SK-N-SH (cell line): ENCODE data around the gene COL23A1. TPM values are rescaled to one million over a fixed set of nuclear protein-coding genes. Genes with fewer than 3 reads are reported as not detected.
"Not testable (repeated sequence)": the region's sequence is repeated elsewhere in the genome, so short reads cannot be mapped to it uniquely, and the experiment has no call there.

Experiments used
- CTCF ChIA-PET: fragments of 300-600, 350-600 bp; formaldehyde crosslinking; extraction: SDS; loops from one replicate; lab custom pipeline; 2021; lab: Yijun Ruan, JAX
- POLR2A ChIA-PET: fragments of 350-600 bp; sonication (Branson Sonifier 250); formaldehyde crosslinking; extraction: SDS; loops from one replicate; lab custom pipeline; 2020; ENCODE audit warnings: antibody characterized with exemption, inconsistent platforms; lab: Yijun Ruan, JAX
- DNase-seq: peaks from one replicate; pipeline ENCODE4 v3.0.0; 2012
- H2AFZ ChIP-seq: fragments of 200-600 bp; sonication (generic); 2 replicates; pipeline ENCODE4 v1.8.1; 2016; ENCODE audit warnings: antibody characterized with exemption, mild to moderate bottlenecking, low read depth
- H3F3A ChIP-seq: fragments of 200-600 bp; sonication (generic); replicated peaks from 2 replicates; pipeline ENCODE3; 2016; ENCODE audit warnings: antibody characterized with exemption, mild to moderate bottlenecking; ENCODE audit not compliant: insufficient read depth
- H3K27ac ChIP-seq, 2 experiments: fragments of 200-500 bp in 1 of 2; fragments of 200-600 bp in 1 of 2; sonication (Bioruptor generic) in 1 of 2; sonication (generic), shearing (Covaris generic) in 1 of 2; 2 replicates each; pipeline versions ENCODE4 v1.5.1 to v1.6.1; 2014 to 2016; ENCODE audit warnings: low read depth in 2 of 2, inconsistent platforms in 1 of 2, low read length in 1 of 2, mild to moderate bottlenecking in 1 of 2, mixed read lengths in 1 of 2
- H3K27me3 ChIP-seq: fragments of 200-600 bp; sonication (generic), shearing (Covaris generic); 2 replicates; pipeline ENCODE4 v1.6.1; 2016; ENCODE audit warnings: mixed run types; ENCODE audit not compliant: insufficient read depth
- H3K36me3 ChIP-seq, 2 experiments: fragments of 200-500 bp in 1 of 2; fragments of 200-600 bp in 1 of 2; sonication (Bioruptor generic) in 1 of 2; sonication (generic) in 1 of 2; replicated peaks in 1 of 2; 2 replicates each; pipeline versions ENCODE3 to v1.5.1; 2014 to 2016; ENCODE audit warnings: low read length in 1 of 2, mild to moderate bottlenecking in 1 of 2; ENCODE audit not compliant: insufficient read depth in 2 of 2, control insufficient read depth in 1 of 2
- H3K4me1 ChIP-seq, 2 experiments: fragments of 200-500 bp in 1 of 2; fragments of 200-600 bp in 1 of 2; sonication (Bioruptor generic) in 1 of 2; sonication (generic), shearing (Covaris generic) in 1 of 2; 2 replicates each; pipeline versions ENCODE4 v1.5.1 to v1.6.1; 2014 to 2016; ENCODE audit warnings: low read depth in 1 of 2, low read length in 1 of 2, mixed run types in 1 of 2; ENCODE audit not compliant: insufficient read depth in 2 of 2, control insufficient read depth in 1 of 2
- H3K4me2 ChIP-seq: fragments of 200-600 bp; sonication (generic), shearing (Covaris generic); 2 replicates; pipeline ENCODE4 v1.6.1; 2017; ENCODE audit warnings: mixed run types
- H3K4me3 ChIP-seq, 2 experiments: fragments of 200-500 bp in 1 of 2; fragments of 200-600 bp in 1 of 2; sonication (Bioruptor generic) in 1 of 2; sonication (generic), shearing (Covaris generic) in 1 of 2; 2 replicates each; pipeline versions ENCODE4 v1.5.1 to v1.8.1; 2014 to 2016; ENCODE audit warnings: low read depth in 2 of 2, inconsistent platforms in 1 of 2, low read length in 1 of 2, mild to moderate bottlenecking in 1 of 2, mixed read lengths in 1 of 2, moderate library complexity in 1 of 2
- H3K79me2 ChIP-seq: fragments of 200-600 bp; sonication (generic); 2 replicates; pipeline ENCODE4 v1.8.1; 2017; ENCODE audit warnings: mild to moderate bottlenecking; ENCODE audit not compliant: insufficient read depth
- H3K9ac ChIP-seq: fragments of 200-600 bp; sonication (generic); 2 replicates; pipeline ENCODE4 v1.6.1; 2017; ENCODE audit warnings: mixed run types
- H3K9me2 ChIP-seq: fragments of 200-600 bp; sonication (generic); 2 replicates; pipeline ENCODE4 v1.6.1; 2017; ENCODE audit warnings: mixed run types
- H3K9me3 ChIP-seq: fragments of 200-600 bp; sonication (generic); 2 replicates; pipeline ENCODE4 v1.6.1; 2017; ENCODE audit warnings: mixed run types, mild to moderate bottlenecking, moderate library complexity
- H4K20me1 ChIP-seq: fragments of 200-600 bp; sonication (generic); 2 replicates; pipeline ENCODE4 v1.6.1; 2017; ENCODE audit warnings: mild to moderate bottlenecking, mixed run types; ENCODE audit not compliant: insufficient read depth
- EZH2phosphoT487 ChIP-seq: fragments of 200-600 bp; sonication (generic); IDR thresholded peaks from 2 replicates; pipeline ENCODE4 v1.6.1; 2017; ENCODE audit warnings: low read depth, mixed run types, mild to moderate bottlenecking, antibody characterized with exemption, moderate library complexity, borderline replicate concordance
- FOXJ3 ChIP-seq: sonication (generic); formaldehyde crosslinking; IDR thresholded peaks from 2 replicates; pipeline ENCODE4 v1.5.1; 2020; ENCODE audit warnings: mild to moderate bottlenecking, missing genetic modification reagents
- GABPA ChIP-seq: IDR thresholded peaks from 2 replicates; pipeline ENCODE4 v1.4.0; 2012; ENCODE audit warnings: low read depth, mild to moderate bottlenecking
- GATA2 ChIP-seq: sonication (generic); formaldehyde crosslinking; IDR thresholded peaks from 2 replicates; pipeline ENCODE4 v1.5.0; 2020; ENCODE audit warnings: mild to moderate bottlenecking, missing genetic modification reagents
- JUND ChIP-seq: IDR thresholded peaks from 2 replicates; pipeline ENCODE4 v1.4.0; 2012
- MEF2A ChIP-seq: IDR thresholded peaks from 2 replicates; pipeline ENCODE4 v1.4.0; 2012; ENCODE audit warnings: low read depth, borderline replicate concordance
- RAD21 ChIP-seq: IDR thresholded peaks from 2 replicates; pipeline ENCODE4 v1.6.1; 2012; ENCODE audit warnings: mild to moderate bottlenecking, low read length
- RCOR1 ChIP-seq: fragments of 150-350 bp; IDR thresholded peaks from 2 replicates; pipeline ENCODE4 v1.6.1; 2017; ENCODE audit warnings: antibody characterized with exemption, low read length
- RFX5 ChIP-seq: IDR thresholded peaks from 2 replicates; pipeline ENCODE4 v1.6.1; 2012; ENCODE audit warnings: mild to moderate bottlenecking, improper control_type of control experiment, low read length
- RXRA ChIP-seq: IDR thresholded peaks from 2 replicates; pipeline ENCODE4 v1.4.0; 2012; ENCODE audit warnings: low read depth, mild to moderate bottlenecking, borderline replicate concordance
- SMC3 ChIP-seq: IDR thresholded peaks from 2 replicates; pipeline ENCODE4 v1.6.1; 2012; ENCODE audit warnings: low read depth, low read length, improper control_type of control experiment
- TCF12 ChIP-seq: IDR thresholded peaks from 2 replicates; pipeline ENCODE4 v1.4.0; 2012
- WGBS: methylation state at CpG from one replicate; pipeline ENCODE4 v1.1.6; 2017; ENCODE audit warnings: low lambda C conversion rate; 5-methylcytosine and 5-hydroxymethylcytosine counted together
- polyA plus RNA-seq, 3 experiments: library from polyadenylated mRNA; depleted of rRNA; stranded (reverse); fragments of >200 nt; gene quantifications; 2 replicates each; pipeline ENCODE4 v1.2.3, GENCODE V29; 2012
- TF ChIP-seq, protein P1 (sequence below): fragments of 150-350 bp; IDR thresholded peaks from 2 replicates; pipeline ENCODE4 v1.6.1; 2016; ENCODE audit warnings: mild to moderate bottlenecking, low read depth, low read length
- TF ChIP-seq, protein P2 (sequence below): IDR thresholded peaks from 2 replicates; pipeline ENCODE4 v1.4.0; 2012; ENCODE audit warnings: low read depth
- TF ChIP-seq, protein P3 (sequence below): fragments of 200-600 bp; sonication (generic); IDR thresholded peaks from 2 replicates; pipeline ENCODE4 v1.6.1; 2017; ENCODE audit warnings: antibody characterized with exemption, mild to moderate bottlenecking, moderate library complexity
- TF ChIP-seq, protein P4 (sequence below): IDR thresholded peaks from 2 replicates; pipeline ENCODE4; 2012

COL23A1 gene
- polyA plus RNA-seq, 1 of the 3 experiments (the other 2 are of a cell fraction) = 0.10 TPM

DNA sequence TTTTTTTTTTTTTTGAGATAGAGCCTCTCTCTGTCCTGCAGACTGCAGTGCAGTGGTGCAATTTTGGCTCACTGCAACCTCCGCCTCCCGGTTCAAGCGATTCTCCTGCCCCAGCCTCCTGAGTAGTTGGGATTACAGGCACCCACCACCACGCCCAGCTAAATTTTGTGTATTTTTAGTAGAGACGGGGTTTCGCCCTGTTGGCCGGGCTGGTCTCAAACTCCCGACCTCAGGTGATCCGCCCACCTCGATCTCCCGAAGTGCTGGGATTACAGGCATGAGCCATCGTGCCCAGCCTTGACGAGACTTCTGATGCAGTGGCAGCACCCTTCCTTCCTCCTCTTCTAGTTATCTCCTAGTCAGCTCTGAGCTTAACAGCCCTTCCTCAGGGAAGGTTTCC is 361.1 kb downstream of the COL23A1 start:
- H3K27me3 ChIP-seq, H3K9me2 ChIP-seq, H2AFZ ChIP-seq, H3K4me3 ChIP-seq, H3K9me3 ChIP-seq, H4K20me1 ChIP-seq, CTCF ChIA-PET, H3K27ac ChIP-seq, H3K4me2 ChIP-seq, H3K9ac ChIP-seq, DNase-seq, POLR2A ChIA-PET: not testable (repeated sequence)
- 92% methylated on average over 13 of the region's 13 CpGs for WGBS
- Histone ChIP-seq H3K79me2 (peaks cover 28% of the 10 kb centered on the region), H3F3A (peaks cover 11% of the 10 kb centered on the region), H3K36me3 (peaks cover 7 to 27% of the 10 kb centered on the region in 2 experiments), H3K4me1 (peaks cover 11 to 25% of the 10 kb centered on the region in 2 experiments; a peak in 2 of 4 replicates)

GRCh38 chr5:178228609-178229008 is 361.6 kb downstream of the COL23A1 start:
- 97% methylated on average over 11 of the region's 11 CpGs for WGBS

GRCh38 chr5:178227929-178228328 is 362.3 kb downstream of the COL23A1 start:
- no peak for DNase-seq
- WGBS = 75% methylated on average over 3 of the region's 3 CpGs
- ChIA-PET CTCF (interaction anchor here (0.8 kb wide), 1 partner anchor 363 kb away, joined by 3 read pairs; the partner anchor contains the start of gene COL23A1), POLR2A (interaction anchor here (0.8 kb wide), 1 partner anchor 396 kb away, joined by 3 read pairs; no protein-coding TSS in a partner anchor)
- no peaks in the 10 kb centered on the region for H3K9me2 ChIP-seq
- H3K27me3 ChIP-seq = no peaks in the 10 kb centered on the region
- H3K4me3 ChIP-seq = no peak overlapping the region
- H3K36me3 ChIP-seq = peaks cover 7 to 27% of the 10 kb centered on the region in 2 experiments
- peaks cover 9 to 23% of the 10 kb centered on the region in 2 experiments; a peak in 2 of 4 replicates for H3K4me1 ChIP-seq
- no peak overlapping the region for H2AFZ ChIP-seq
- H3K4me2 ChIP-seq = no peak overlapping the region
- no peaks in the 10 kb centered on the region for H4K20me1 ChIP-seq
- peaks cover 28% of the 10 kb centered on the region for H3K79me2 ChIP-seq
- peaks cover 1% of the 10 kb centered on the region for H3F3A ChIP-seq
- no peaks in the 10 kb centered on the region for H3K9me3 ChIP-seq
- H3K27ac ChIP-seq = no peak overlapping the region
- H3K9ac ChIP-seq = no peak overlapping the region
- TF ChIP-seq GATA2 (CRISPR knock-in tag) = no peak
- no peak for TF ChIP-seq RCOR1
- no peak for TF ChIP-seq SMC3
- TF ChIP-seq MEF2A = no peak
- TF ChIP-seq, protein P1, sequence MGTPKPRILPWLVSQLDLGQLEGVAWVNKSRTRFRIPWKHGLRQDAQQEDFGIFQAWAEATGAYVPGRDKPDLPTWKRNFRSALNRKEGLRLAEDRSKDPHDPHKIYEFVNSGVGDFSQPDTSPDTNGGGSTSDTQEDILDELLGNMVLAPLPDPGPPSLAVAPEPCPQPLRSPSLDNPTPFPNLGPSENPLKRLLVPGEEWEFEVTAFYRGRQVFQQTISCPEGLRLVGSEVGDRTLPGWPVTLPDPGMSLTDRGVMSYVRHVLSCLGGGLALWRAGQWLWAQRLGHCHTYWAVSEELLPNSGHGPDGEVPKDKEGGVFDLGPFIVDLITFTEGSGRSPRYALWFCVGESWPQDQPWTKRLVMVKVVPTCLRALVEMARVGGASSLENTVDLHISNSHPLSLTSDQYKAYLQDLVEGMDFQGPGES = no peak
- TF ChIP-seq, protein P2, sequence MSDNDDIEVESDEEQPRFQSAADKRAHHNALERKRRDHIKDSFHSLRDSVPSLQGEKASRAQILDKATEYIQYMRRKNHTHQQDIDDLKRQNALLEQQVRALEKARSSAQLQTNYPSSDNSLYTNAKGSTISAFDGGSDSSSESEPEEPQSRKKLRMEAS = no peak
- TF ChIP-seq EZH2phosphoT487 = no peak
- no peak for TF ChIP-seq GABPA
- TF ChIP-seq, protein P3, sequence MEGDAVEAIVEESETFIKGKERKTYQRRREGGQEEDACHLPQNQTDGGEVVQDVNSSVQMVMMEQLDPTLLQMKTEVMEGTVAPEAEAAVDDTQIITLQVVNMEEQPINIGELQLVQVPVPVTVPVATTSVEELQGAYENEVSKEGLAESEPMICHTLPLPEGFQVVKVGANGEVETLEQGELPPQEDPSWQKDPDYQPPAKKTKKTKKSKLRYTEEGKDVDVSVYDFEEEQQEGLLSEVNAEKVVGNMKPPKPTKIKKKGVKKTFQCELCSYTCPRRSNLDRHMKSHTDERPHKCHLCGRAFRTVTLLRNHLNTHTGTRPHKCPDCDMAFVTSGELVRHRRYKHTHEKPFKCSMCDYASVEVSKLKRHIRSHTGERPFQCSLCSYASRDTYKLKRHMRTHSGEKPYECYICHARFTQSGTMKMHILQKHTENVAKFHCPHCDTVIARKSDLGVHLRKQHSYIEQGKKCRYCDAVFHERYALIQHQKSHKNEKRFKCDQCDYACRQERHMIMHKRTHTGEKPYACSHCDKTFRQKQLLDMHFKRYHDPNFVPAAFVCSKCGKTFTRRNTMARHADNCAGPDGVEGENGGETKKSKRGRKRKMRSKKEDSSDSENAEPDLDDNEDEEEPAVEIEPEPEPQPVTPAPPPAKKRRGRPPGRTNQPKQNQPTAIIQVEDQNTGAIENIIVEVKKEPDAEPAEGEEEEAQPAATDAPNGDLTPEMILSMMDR = no peak
- TF ChIP-seq RFX5 = no peak
- TF ChIP-seq TCF12 = no peak

More at GRCh38 chr5:178228609-178229008, 361.6 kb downstream of the COL23A1 start:
- no peak for TF ChIP-seq MEF2A
- no peak for TF ChIP-seq FOXJ3 (CRISPR knock-in tag)
- TF ChIP-seq, protein P1 = no peak
- TF ChIP-seq, protein P4, sequence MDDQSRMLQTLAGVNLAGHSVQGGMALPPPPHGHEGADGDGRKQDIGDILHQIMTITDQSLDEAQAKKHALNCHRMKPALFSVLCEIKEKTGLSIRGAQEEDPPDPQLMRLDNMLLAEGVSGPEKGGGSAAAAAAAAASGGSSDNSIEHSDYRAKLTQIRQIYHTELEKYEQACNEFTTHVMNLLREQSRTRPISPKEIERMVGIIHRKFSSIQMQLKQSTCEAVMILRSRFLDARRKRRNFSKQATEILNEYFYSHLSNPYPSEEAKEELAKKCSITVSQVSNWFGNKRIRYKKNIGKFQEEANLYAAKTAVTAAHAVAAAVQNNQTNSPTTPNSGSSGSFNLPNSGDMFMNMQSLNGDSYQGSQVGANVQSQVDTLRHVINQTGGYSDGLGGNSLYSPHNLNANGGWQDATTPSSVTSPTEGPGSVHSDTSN = no peak
- TF ChIP-seq RAD21 = no peak
- TF ChIP-seq JUND = no peak
- no peak for TF ChIP-seq RXRA
- Histone ChIP-seq H3K9ac (no peak overlapping the region), H3K4me2 (no peak overlapping the region), H3K27me3 (no peaks in the 10 kb centered on the region), H3K4me3 (no peak overlapping the region), H3K9me2 (no peaks in the 10 kb centered on the region), H3K36me3 (peaks cover 7 to 27% of the 10 kb centered on the region in 2 experiments), H4K20me1 (no peaks in the 10 kb centered on the region), H3K27ac (no peak overlapping the region), H3K79me2 (peaks cover 28% of the 10 kb centered on the region), H2AFZ (no peak overlapping the region), H3F3A (peaks cover 8% of the 10 kb centered on the region), H3K9me3 (no peaks in the 10 kb centered on the region), H3K4me1 (peaks cover 11 to 25% of the 10 kb centered on the region in 2 experiments; a peak in 2 of 4 replicates)
- ChIA-PET CTCF (interaction anchor here (0.8 kb wide), 1 partner anchor 362 kb away, joined by 3 read pairs; the partner anchor contains the start of gene COL23A1), POLR2A (interaction anchor here (0.8 kb wide), 1 partner anchor 396 kb away, joined by 3 read pairs; no protein-coding TSS in a partner anchor)
- DNase-seq = no peak
